SW 1271 (cell line): ENCODE data around the gene PTPRN2.
"Not testable (repeated sequence)": the region's sequence is repeated elsewhere in the genome, so short reads cannot be mapped to it uniquely, and the experiment has no call there.

Experiments used
- DNase-seq, 2 experiments: peaks; one replicate each; lab custom pipeline; 2025; lab: John Stamatoyannopoulos, UW

Gene PTPRN2

GRCh38 chr7:157846746-157847145, 740.9 kb downstream of the PTPRN2 start:
- DNase-seq = not testable (repeated sequence)

GRCh38 chr7:157846271-157846670, 741.4 kb downstream of the PTPRN2 start:
- no peak for DNase-seq

DNA sequence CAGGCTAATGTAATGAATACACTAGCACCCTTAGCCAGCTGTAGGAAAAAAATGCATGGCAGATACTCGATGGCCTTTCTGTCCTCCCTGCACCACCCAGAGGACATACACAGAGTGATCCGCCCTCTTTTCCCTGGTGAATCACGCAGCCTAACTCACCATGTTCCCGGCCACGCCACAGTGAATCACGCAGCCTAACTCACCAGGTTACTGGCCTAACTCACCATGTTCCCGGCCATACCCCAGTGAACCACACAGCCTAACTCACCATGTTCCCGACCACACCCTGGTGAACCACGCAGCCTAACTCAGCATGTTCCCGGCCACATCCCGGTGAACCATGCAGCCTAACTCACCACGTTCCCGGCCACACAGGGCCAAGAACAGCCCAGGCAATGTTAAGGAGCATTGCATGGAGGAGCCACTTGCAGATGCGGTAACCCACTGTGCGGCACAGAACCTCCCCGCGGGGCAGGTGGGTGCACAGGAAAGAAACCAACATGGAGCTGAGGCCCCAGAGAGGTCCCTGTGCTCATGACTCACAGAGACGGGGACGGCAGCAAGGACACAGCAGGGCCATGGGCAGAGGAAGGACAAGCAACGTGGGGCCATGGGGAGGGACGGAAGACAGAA, 742.3 kb downstream of the PTPRN2 start:
- DNase-seq = no peak

GRCh38 chr7:157844611-157845010, 743.0 kb downstream of the PTPRN2 start:
- no peak for DNase-seq

DNA sequence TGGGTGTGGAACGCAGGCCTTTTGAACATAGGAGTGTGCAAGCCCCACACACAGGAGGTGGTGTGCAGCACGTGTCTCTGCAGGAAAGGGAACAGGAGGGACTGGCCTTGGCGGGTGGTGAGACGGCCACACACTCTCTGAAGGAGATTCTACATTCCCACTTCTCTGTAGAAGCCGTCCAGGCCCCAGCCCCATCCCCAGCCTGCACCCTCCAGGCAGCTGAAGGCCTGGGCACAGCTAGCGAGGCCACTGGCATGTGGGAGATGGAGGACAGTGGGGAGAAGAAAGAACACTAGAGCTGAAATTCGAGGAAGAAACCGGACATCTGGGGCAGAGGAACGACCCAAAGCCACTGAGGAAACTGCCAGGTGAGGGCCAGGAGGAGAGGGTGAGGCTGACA, 743.5 kb downstream of the PTPRN2 start:
- no peak for DNase-seq

GRCh38 chr7:157843336-157844140, 744.1 kb downstream of the PTPRN2 start:
- no peak for DNase-seq

DNA sequence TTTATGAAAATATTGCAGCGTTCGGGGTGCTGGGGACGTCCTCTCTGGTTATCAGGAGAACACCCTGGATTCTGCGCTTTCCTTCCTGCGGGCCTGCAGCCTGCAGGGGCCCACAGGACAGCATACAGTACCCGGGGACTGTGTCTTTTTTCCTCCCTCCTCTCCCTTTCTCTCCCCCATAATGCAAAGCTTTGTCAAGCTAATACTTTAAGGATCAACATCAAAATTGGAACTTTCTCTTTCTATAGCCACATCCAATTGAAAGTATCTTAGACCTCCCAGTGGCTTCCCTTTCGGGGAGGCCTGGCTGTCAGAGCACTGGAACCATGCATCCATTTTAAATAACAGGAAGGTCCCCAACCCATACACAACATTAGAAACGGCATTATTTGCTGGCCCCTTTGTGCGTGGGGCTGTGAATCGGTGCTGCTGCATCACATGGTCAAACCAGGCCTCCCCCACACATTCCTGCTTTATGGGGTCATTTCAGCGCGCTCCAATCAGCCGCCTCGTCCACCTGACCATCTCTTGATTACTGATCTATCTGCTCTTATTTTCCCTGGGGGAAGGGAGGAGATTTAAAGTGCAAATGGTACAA, 745.8 kb downstream of the PTPRN2 start:
- DNase-seq = no peak

- no peak for DNase-seq
Observed at GRCh38 chr7:157840914-157841772, 746.5 kb downstream of the PTPRN2 start.

- DNase-seq = no peak
Observed at GRCh38 chr7:157840174-157840913, 747.3 kb downstream of the PTPRN2 start.

GRCh38 chr7:157839672-157840167, 747.9 kb downstream of the PTPRN2 start:
- DNase-seq = no peak

GRCh38 chr7:157839226-157839625, 748.4 kb downstream of the PTPRN2 start:
- DNase-seq = no peak

GRCh38 chr7:157837561-157837960, 750.1 kb downstream of the PTPRN2 start:
- no peak for DNase-seq

- no peak for DNase-seq
Observed at GRCh38 chr7:157837047-157837446, 750.6 kb downstream of the PTPRN2 start.

DNA sequence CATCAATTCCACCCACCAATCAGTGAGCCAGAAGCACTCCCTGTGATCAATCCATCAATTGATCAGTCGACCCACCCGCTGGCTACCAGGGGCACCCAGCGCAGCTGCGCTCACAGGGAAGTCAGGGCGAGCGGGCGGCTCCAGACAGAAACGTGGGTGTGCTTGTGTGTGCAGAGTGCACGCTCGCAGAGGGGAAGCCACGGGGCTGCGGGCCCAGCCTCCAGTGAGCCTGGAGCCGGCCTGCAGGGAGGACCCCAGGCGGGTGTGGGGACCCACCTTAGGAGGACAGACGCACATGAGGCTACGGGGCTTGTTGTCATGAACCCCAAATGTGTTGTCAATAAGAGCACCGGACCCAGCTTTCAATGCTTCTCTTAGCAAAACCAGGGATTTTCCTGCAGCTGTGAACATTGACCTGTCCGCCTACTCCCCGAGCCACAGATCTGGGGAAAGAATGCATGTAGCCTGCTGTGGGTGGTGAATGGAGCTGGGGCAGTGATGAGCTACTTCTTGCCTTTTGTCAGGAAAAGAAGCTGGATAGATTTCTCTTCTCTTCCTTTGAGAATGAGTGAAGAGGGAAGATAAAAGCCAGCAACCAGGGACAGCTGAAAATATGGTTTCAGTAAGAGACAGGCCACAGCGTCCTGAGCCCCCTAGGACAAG, 753.0 kb downstream of the PTPRN2 start:
- no peak for DNase-seq

DNA sequence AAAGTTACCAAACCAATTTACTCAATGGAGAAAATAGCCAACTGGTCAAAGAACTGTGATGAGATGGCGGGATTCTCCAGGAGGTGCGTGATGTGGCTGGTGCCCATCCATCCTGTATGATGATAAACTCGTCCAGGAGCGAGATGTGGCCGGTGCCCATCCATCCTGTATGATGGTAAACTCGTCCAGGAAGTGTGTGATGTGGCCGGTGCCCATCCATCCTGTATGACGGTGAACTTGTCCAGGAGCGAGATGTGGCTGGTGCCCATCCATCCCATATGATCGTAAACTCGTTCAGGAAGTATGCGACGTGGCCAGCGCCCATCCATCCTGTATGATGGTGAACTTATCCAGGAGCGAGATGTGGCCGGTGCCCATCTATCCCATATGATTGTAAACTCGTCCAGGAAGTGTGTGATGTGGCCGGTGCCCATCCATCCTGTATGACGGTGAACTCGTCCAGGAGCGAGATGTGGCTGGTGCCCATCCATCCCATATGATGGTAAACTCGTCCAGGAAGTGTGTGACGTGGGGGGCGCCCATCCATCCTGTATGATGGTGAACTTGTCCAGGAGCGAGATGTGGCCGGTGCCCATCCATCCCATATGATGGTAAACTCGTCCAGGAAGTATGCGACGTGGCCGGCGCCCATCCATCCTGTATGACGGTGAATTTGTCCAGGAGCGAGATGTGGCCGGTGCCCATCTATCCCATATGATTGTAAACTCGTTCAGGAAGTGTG, 754.6 kb downstream of the PTPRN2 start:
- DNase-seq = no peak

- no peak for DNase-seq
Observed at GRCh38 chr7:157832421-157832820, 755.2 kb downstream of the PTPRN2 start.

DNA sequence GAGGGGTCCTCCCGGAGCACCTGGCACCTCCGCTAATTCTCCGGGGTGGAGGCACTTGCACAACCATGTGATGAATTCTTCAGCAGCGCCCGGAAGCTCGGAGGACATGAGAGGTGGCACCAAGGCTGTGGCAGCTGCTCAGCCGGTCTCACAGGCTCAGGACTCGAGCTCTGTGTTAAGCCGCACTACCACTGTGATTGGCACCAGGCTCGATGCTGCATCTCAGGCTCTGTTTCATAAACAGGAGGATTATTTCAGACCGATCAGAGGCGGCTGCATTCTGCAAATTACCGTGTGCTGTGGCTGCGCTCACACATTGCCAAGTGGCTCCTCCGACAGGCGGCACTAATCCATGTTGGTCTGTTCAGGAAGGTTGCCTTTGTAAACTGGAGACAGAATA, 755.6 kb downstream of the PTPRN2 start:
- DNase-seq = no peak

DNA sequence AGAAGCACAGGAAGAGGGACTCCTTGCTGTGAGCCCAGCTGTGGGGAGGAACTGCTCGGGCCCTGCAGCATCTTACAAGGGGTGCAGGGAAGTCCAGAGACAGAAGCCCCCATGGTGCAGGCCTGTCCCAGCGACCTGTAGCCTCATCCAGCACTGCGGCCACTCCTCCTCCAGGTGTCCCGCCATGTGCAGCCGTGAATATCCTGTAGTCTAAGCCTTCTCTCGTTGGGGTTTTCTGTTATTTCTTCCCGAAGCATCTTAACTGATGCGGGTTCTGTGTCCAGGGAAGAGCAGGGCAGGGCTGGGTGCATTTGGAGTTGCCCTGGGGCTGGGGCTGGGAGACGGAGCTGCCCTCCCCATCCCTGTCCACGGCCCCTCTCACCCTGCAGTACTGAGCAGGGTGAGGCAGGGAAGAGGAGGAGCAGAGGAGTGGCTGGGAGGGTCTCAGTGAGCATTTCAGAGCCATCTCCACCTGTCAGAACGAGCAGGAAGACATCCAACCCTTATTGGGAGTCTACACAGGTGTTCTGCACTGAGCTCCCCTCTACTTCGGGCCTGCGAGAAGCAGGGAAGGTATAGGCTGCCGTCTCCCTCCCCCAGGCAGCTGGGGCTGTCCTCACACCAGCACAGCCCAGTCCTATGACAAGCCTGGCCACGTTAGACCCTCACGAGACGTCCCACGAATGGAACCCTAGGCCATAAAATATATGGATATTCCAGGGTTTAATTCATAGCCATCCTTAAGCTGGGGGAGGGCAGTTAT, 756.3 kb downstream of the PTPRN2 start:
- DNase-seq = no peak

GRCh38 chr7:157830331-157830730, 757.3 kb downstream of the PTPRN2 start:
- DNase-seq = no peak
